Stimulated activated CD4-positive, alpha-beta T cell treated with anti-CD3 and anti-CD28 coated beads, Interleukin-2, amount 100 ng/mL, for 48 hours (primary cell): Measurements from ENCODE around the gene KIF19.

ENCODE experiments used
- DNase-seq, 2 donors: peaks; one replicate each; pipeline ENCODE4 v3.0.0-alpha.2; 2020

Gene KIF19

GRCh38 chr17:74343526-74344284 lies 17.7 kb downstream of the KIF19 start:
- no peak for DNase-seq

- DNase-seq = no peak
Measured at GRCh38 chr17:74344658-74345057, 18.6 kb downstream of the KIF19 start.

- no peak for DNase-seq
Measured at GRCh38 chr17:74345433-74346241, 19.6 kb downstream of the KIF19 start.

GRCh38 chr17:74347646-74348045 lies 21.6 kb downstream of the KIF19 start:
- DNase-seq = no peak

GRCh38 chr17:74349120-74349519 lies 23.1 kb downstream of the KIF19 start:
- no peak for DNase-seq

- no peak for DNase-seq
Measured at GRCh38 chr17:74350486-74350885, 24.5 kb downstream of the KIF19 start.

- DNase-seq = no peak
Measured at GRCh38 chr17:74351552-74352210, 25.7 kb downstream of the KIF19 start.

GRCh38 chr17:74353446-74354060 lies 27.5 kb downstream of the KIF19 start:
- no peak for DNase-seq

- DNase-seq = peak; percentile 65 to 68
Measured at GRCh38 chr17:74354123-74354522, 28.1 kb downstream of the KIF19 start.

GRCh38 chr17:74354561-74354960 lies 28.5 kb downstream of the KIF19 start:
- DNase-seq = no peak

- DNase-seq = no peak
Measured at GRCh38 chr17:74355065-74355464, 29.0 kb downstream of the KIF19 start.

GRCh38 chr17:74356646-74357465 lies 30.8 kb downstream of the KIF19 start:
- DNase-seq = no peak

- DNase-seq = no peak
Measured at GRCh38 chr17:74357466-74357809, 31.4 kb downstream of the KIF19 start.

- DNase-seq = no peak
Measured at GRCh38 chr17:74358697-74359096, 32.7 kb downstream of the KIF19 start.

- no peak for DNase-seq
Measured at GRCh38 chr17:74359916-74360315, 33.9 kb downstream of the KIF19 start.

- DNase-seq = no peak
Measured at GRCh38 chr17:74360899-74361229, 34.8 kb downstream of the KIF19 start.

GRCh38 chr17:74361230-74362068 lies 35.4 kb downstream of the KIF19 start, which contains the start of gene BTBD17:
BTBD17 (minus strand) TSS chr17:74361868; CDS start chr17:74361819, 49 bp downstream.
- DNase-seq = peak; percentile 34 to 49

GRCh38 chr17:74362069-74362405 lies 36.0 kb downstream of the KIF19 start:
- DNase-seq = no peak

- no peak for DNase-seq
Measured at GRCh38 chr17:74362810-74363498, 36.9 kb downstream of the KIF19 start.

GRCh38 chr17:74367206-74367605 lies 41.2 kb downstream of the KIF19 start, which contains the start of gene GPR142:
GPR142 (plus strand) TSS chr17:74367506; CDS start chr17:74369541, 2,035 bp downstream.
- DNase-seq = no peak
